Measurements from ENCODE around the gene NRL.
A peak's percentile ranks its signal among the peaks of the same experiment; 100 is the strongest.

NRL gene

GRCh38 chr14:24083462-24083861 lies 31.3 kb downstream of the NRL start:
- DNase-seq (ENCODE audit: low read depth in 4 of 4, low spot score in 1 of 4), result no peak

GRCh38 chr14:24082411-24083080 lies 32.2 kb downstream of the NRL start:
- no peak for DNase-seq (ENCODE audit: low read depth in 4 of 4, low spot score in 1 of 4)

GRCh38 chr14:24081739-24082211 lies 33.0 kb downstream of the NRL start:
- no peak for DNase-seq (ENCODE audit: low read depth in 4 of 4, low spot score in 1 of 4)

- peak; percentile 32 to 72 (median 52) for DNase-seq (ENCODE audit: low read depth in 4 of 4, low spot score in 1 of 4)
Observed at GRCh38 chr14:24080888-24081738, 33.6 kb downstream of the NRL start.

GRCh38 chr14:24080142-24080530 lies 34.6 kb downstream of the NRL start:
- no peak for DNase-seq (ENCODE audit: low read depth in 4 of 4, low spot score in 1 of 4)

GRCh38 chr14:24079491-24080141 lies 35.1 kb downstream of the NRL start:
- DNase-seq (ENCODE audit: low read depth in 4 of 4, low spot score in 1 of 4), result no peak

GRCh38 chr14:24078146-24078545 lies 36.6 kb downstream of the NRL start:
- DNase-seq (ENCODE audit: low read depth in 4 of 4, low spot score in 1 of 4), result no peak

- no peak for DNase-seq (ENCODE audit: low read depth in 4 of 4, low spot score in 1 of 4)
Observed at GRCh38 chr14:24077086-24077485, 37.7 kb downstream of the NRL start.

- no peak for DNase-seq (ENCODE audit: low read depth in 4 of 4, low spot score in 1 of 4)
Observed at GRCh38 chr14:24076302-24076601, 38.5 kb downstream of the NRL start.

- DNase-seq (ENCODE audit: low read depth in 4 of 4, low spot score in 1 of 4), result no peak
Observed at GRCh38 chr14:24075485-24076301, 39.1 kb downstream of the NRL start.

- no peak for DNase-seq (ENCODE audit: low read depth in 4 of 4, low spot score in 1 of 4)
Observed at GRCh38 chr14:24074625-24075484, 39.9 kb downstream of the NRL start.

- no peak for DNase-seq (ENCODE audit: low read depth in 4 of 4, low spot score in 1 of 4)
Observed at GRCh38 chr14:24072881-24073877, 41.6 kb downstream of the NRL start.

- DNase-seq (ENCODE audit: low read depth in 4 of 4, low spot score in 1 of 4), result no peak
Observed at GRCh38 chr14:24072436-24072835, 42.3 kb downstream of the NRL start.

- DNase-seq (ENCODE audit: low read depth in 4 of 4, low spot score in 1 of 4), result no peak
Observed at GRCh38 chr14:24071836-24072430, 42.8 kb downstream of the NRL start.

- DNase-seq (ENCODE audit: low read depth in 4 of 4, low spot score in 1 of 4), result peak in 1 of 4 experiments; percentile 36
Observed at GRCh38 chr14:24071144-24071697, 43.5 kb downstream of the NRL start, which contains the start of gene CPNE6. TSS of gene CPNE6 (plus strand) at chr14:24071562. CDS start at chr14:24072937, 1,375 bp downstream.

GRCh38 chr14:24070285-24071143 lies 44.2 kb downstream of the NRL start:
- DNase-seq (ENCODE audit: low read depth in 4 of 4, low spot score in 1 of 4), result no peak

GRCh38 chr14:24069411-24069735 lies 45.4 kb downstream of the NRL start:
- DNase-seq (ENCODE audit: low read depth in 4 of 4, low spot score in 1 of 4), result no peak
